ENCODE measurements around the gene FEM1C.

DNA sequence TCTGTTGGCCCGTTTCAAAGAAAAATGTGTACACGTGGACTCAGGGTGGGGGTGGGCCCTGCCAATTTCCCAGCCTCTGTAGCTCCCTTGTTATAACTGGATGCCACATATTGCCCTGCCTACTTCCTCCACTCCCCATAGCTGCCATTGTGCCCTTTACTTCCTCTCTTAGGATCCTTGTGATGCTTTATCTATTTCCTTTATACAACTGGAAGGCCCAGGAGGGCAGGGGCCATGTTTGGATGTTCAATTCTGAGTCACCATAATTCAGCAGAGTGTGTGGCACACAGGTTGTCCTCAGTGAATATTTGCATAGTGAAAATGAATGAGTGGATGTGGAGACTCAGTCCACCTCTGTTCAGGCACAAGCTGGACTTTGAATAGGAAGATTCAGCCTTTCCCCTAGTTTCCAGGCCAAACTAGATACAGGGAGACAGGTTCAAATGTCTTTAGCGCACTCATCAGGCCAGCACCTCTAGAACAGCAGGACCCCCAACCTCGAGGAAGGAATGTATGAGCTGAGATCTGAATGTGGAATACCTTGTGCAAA is 10.6 kb upstream of the FEM1C start:
- TF ChIP-seq, protein P1, sequence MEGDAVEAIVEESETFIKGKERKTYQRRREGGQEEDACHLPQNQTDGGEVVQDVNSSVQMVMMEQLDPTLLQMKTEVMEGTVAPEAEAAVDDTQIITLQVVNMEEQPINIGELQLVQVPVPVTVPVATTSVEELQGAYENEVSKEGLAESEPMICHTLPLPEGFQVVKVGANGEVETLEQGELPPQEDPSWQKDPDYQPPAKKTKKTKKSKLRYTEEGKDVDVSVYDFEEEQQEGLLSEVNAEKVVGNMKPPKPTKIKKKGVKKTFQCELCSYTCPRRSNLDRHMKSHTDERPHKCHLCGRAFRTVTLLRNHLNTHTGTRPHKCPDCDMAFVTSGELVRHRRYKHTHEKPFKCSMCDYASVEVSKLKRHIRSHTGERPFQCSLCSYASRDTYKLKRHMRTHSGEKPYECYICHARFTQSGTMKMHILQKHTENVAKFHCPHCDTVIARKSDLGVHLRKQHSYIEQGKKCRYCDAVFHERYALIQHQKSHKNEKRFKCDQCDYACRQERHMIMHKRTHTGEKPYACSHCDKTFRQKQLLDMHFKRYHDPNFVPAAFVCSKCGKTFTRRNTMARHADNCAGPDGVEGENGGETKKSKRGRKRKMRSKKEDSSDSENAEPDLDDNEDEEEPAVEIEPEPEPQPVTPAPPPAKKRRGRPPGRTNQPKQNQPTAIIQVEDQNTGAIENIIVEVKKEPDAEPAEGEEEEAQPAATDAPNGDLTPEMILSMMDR (IDR thresholded peaks at IDR 0.05): no peak
- no peak for TF ChIP-seq EZH2 (IDR thresholded peaks at IDR 0.05)

All from neural progenitor cell (in vitro differentiated cells).